ENCODE data around the gene SACS. TPM values are rescaled to one million over a fixed set of nuclear protein-coding genes. Genes with fewer than 3 reads are reported as not detected.
"Not testable (repeated sequence)": the region's sequence is repeated elsewhere in the genome, so short reads cannot be mapped to it uniquely, and the experiment has no call there.

The SACS gene
- polyA plus RNA-seq, 2 donors: 1.9 to 2.1 TPM

GRCh38 chr13:23421596-23421995, 11.9 kb downstream of the SACS start:
- H3K9me3 ChIP-seq (ENCODE audit: control insufficient read depth in 2 of 2, insufficient read depth in 1 of 2, low read depth in 1 of 2, low read length in 1 of 2): no peaks in the 10 kb centered on the region
- 94 to 95% methylated on average over 5 of the region's 5 CpGs for WGBS, 2 donors
- H3K27me3 ChIP-seq (ENCODE audit: control insufficient read depth in 1 of 2, insufficient read depth in 2 of 2, low read length in 2 of 2): no peaks in the 10 kb centered on the region
- H3K27ac ChIP-seq (ENCODE audit: low read depth in 2 of 2, low read length in 1 of 2): no peak overlapping the region
- H3K4me3 ChIP-seq (ENCODE audit: low read depth in 1 of 2, low read length in 2 of 2): no peak overlapping the region
- H3K4me1 ChIP-seq (ENCODE audit: control insufficient read depth in 2 of 2, insufficient read depth in 2 of 2, low read length in 1 of 2): no peaks in the 10 kb centered on the region
- H3K36me3 ChIP-seq (ENCODE audit: control insufficient read depth in 2 of 2, insufficient read depth in 2 of 2, low read length in 1 of 2): no peaks in the 10 kb centered on the region

GRCh38 chr13:23418776-23419683, 14.5 kb downstream of the SACS start:
- Histone ChIP-seq H3K27me3 (ENCODE audit: control insufficient read depth in 1 of 2, insufficient read depth in 2 of 2, low read length in 2 of 2) (no peaks in the 10 kb centered on the region), H3K36me3 (ENCODE audit: control insufficient read depth in 2 of 2, insufficient read depth in 2 of 2, low read length in 1 of 2) (no peaks in the 10 kb centered on the region), H3K4me3 (ENCODE audit: low read depth in 1 of 2, low read length in 2 of 2) (no peak overlapping the region), H3K4me1 (ENCODE audit: control insufficient read depth in 2 of 2, insufficient read depth in 2 of 2, low read length in 1 of 2) (no peaks in the 10 kb centered on the region), H3K9me3 (ENCODE audit: control insufficient read depth in 2 of 2, insufficient read depth in 1 of 2, low read depth in 1 of 2, low read length in 1 of 2) (no peaks in the 10 kb centered on the region), H3K27ac (ENCODE audit: low read depth in 2 of 2, low read length in 1 of 2) (no peak overlapping the region)
- 96 to 97% methylated on average over 33 of the region's 33 CpGs for WGBS, 2 donors

GRCh38 chr13:23414682-23415081, 18.8 kb downstream of the SACS start:
- 80 to 83% methylated on average over 2 of the region's 2 CpGs for WGBS, 2 donors
- Histone ChIP-seq H3K4me1 (ENCODE audit: control insufficient read depth in 2 of 2, insufficient read depth in 2 of 2, low read length in 1 of 2) (no peaks in the 10 kb centered on the region), H3K27me3 (ENCODE audit: control insufficient read depth in 1 of 2, insufficient read depth in 2 of 2, low read length in 2 of 2) (no peaks in the 10 kb centered on the region), H3K27ac (ENCODE audit: low read depth in 2 of 2, low read length in 1 of 2) (no peak overlapping the region), H3K4me3 (ENCODE audit: low read depth in 1 of 2, low read length in 2 of 2) (no peak overlapping the region), H3K36me3 (ENCODE audit: control insufficient read depth in 2 of 2, insufficient read depth in 2 of 2, low read length in 1 of 2) (no peaks in the 10 kb centered on the region), H3K9me3 (ENCODE audit: control insufficient read depth in 2 of 2, insufficient read depth in 1 of 2, low read depth in 1 of 2, low read length in 1 of 2) (no peaks in the 10 kb centered on the region)

- Histone ChIP-seq H3K27ac (ENCODE audit: low read depth in 2 of 2, low read length in 1 of 2) (no peak overlapping the region), H3K27me3 (ENCODE audit: control insufficient read depth in 1 of 2, insufficient read depth in 2 of 2, low read length in 2 of 2) (no peaks in the 10 kb centered on the region), H3K4me1 (ENCODE audit: control insufficient read depth in 2 of 2, insufficient read depth in 2 of 2, low read length in 1 of 2) (no peaks in the 10 kb centered on the region), H3K36me3 (ENCODE audit: control insufficient read depth in 2 of 2, insufficient read depth in 2 of 2, low read length in 1 of 2) (no peaks in the 10 kb centered on the region), H3K9me3 (ENCODE audit: control insufficient read depth in 2 of 2, insufficient read depth in 1 of 2, low read depth in 1 of 2, low read length in 1 of 2) (no peaks in the 10 kb centered on the region), H3K4me3 (ENCODE audit: low read depth in 1 of 2, low read length in 2 of 2) (no peak overlapping the region)
- WGBS, 2 donors: 88 to 93% methylated on average over 11 of the region's 11 CpGs
Measured at GRCh38 chr13:23411706-23412105, 21.8 kb downstream of the SACS start.

GRCh38 chr13:23411220-23411619, 22.3 kb downstream of the SACS start:
- Histone ChIP-seq H3K36me3 (ENCODE audit: control insufficient read depth in 2 of 2, insufficient read depth in 2 of 2, low read length in 1 of 2) (no peaks in the 10 kb centered on the region), H3K27me3 (ENCODE audit: control insufficient read depth in 1 of 2, insufficient read depth in 2 of 2, low read length in 2 of 2) (no peaks in the 10 kb centered on the region), H3K9me3 (ENCODE audit: control insufficient read depth in 2 of 2, insufficient read depth in 1 of 2, low read depth in 1 of 2, low read length in 1 of 2) (no peaks in the 10 kb centered on the region), H3K4me3 (ENCODE audit: low read depth in 1 of 2, low read length in 2 of 2) (no peak overlapping the region), H3K27ac (ENCODE audit: low read depth in 2 of 2, low read length in 1 of 2) (no peak overlapping the region), H3K4me1 (ENCODE audit: control insufficient read depth in 2 of 2, insufficient read depth in 2 of 2, low read length in 1 of 2) (no peaks in the 10 kb centered on the region)
- 63 to 68% methylated on average over 4 of the region's 4 CpGs for WGBS, 2 donors

- Histone ChIP-seq H3K36me3 (ENCODE audit: control insufficient read depth in 2 of 2, insufficient read depth in 2 of 2, low read length in 1 of 2) (no peaks in the 10 kb centered on the region), H3K27ac (ENCODE audit: low read depth in 2 of 2, low read length in 1 of 2) (no peak overlapping the region), H3K4me1 (ENCODE audit: control insufficient read depth in 2 of 2, insufficient read depth in 2 of 2, low read length in 1 of 2) (no peaks in the 10 kb centered on the region), H3K27me3 (ENCODE audit: control insufficient read depth in 1 of 2, insufficient read depth in 2 of 2, low read length in 2 of 2) (no peaks in the 10 kb centered on the region), H3K4me3 (ENCODE audit: low read depth in 1 of 2, low read length in 2 of 2) (no peak overlapping the region), H3K9me3 (ENCODE audit: control insufficient read depth in 2 of 2, insufficient read depth in 1 of 2, low read depth in 1 of 2, low read length in 1 of 2) (no peaks in the 10 kb centered on the region)
- whole genome bisulfite sequencing, 2 donors: 87 to 92% methylated on average over 5 of the region's 5 CpGs
Measured at GRCh38 chr13:23408026-23408425, 25.5 kb downstream of the SACS start.

GRCh38 chr13:23401156-23401555, 32.3 kb downstream of the SACS start:
- 90 to 93% methylated on average over 2 of the region's 2 CpGs for WGBS, 2 donors

GRCh38 chr13:23399347-23399746, 34.2 kb downstream of the SACS start:
- Histone ChIP-seq H3K4me1 (ENCODE audit: control insufficient read depth in 2 of 2, insufficient read depth in 2 of 2, low read length in 1 of 2) (no peaks in the 10 kb centered on the region), H3K27me3 (ENCODE audit: control insufficient read depth in 1 of 2, insufficient read depth in 2 of 2, low read length in 2 of 2) (no peaks in the 10 kb centered on the region), H3K4me3 (ENCODE audit: low read depth in 1 of 2, low read length in 2 of 2) (no peak overlapping the region), H3K36me3 (ENCODE audit: control insufficient read depth in 2 of 2, insufficient read depth in 2 of 2, low read length in 1 of 2) (no peaks in the 10 kb centered on the region), H3K9me3 (ENCODE audit: control insufficient read depth in 2 of 2, insufficient read depth in 1 of 2, low read depth in 1 of 2, low read length in 1 of 2) (no peaks in the 10 kb centered on the region), H3K27ac (ENCODE audit: low read depth in 2 of 2, low read length in 1 of 2) (no peak overlapping the region)
- WGBS, 2 donors: 69% methylated on average over 6 of the region's 6 CpGs

More at GRCh38 chr13:23401156-23401555, 32.3 kb downstream of the SACS start:
- not testable (repeated sequence) for H3K27me3 ChIP-seq (ENCODE audit: control insufficient read depth in 1 of 2, insufficient read depth in 2 of 2, low read length in 2 of 2); H3K4me3 ChIP-seq (ENCODE audit: low read depth in 1 of 2, low read length in 2 of 2); H3K9me3 ChIP-seq (ENCODE audit: control insufficient read depth in 2 of 2, insufficient read depth in 1 of 2, low read depth in 1 of 2, low read length in 1 of 2); H3K4me1 ChIP-seq (ENCODE audit: control insufficient read depth in 2 of 2, insufficient read depth in 2 of 2, low read length in 1 of 2); H3K36me3 ChIP-seq (ENCODE audit: control insufficient read depth in 2 of 2, insufficient read depth in 2 of 2, low read length in 1 of 2); H3K27ac ChIP-seq (ENCODE audit: low read depth in 2 of 2, low read length in 1 of 2)

GRCh38 chr13:23394821-23395220, 38.7 kb downstream of the SACS start:
- H3K9me3 ChIP-seq (ENCODE audit: control insufficient read depth in 2 of 2, insufficient read depth in 1 of 2, low read depth in 1 of 2, low read length in 1 of 2): no peaks in the 10 kb centered on the region
- H3K27ac ChIP-seq (ENCODE audit: low read depth in 2 of 2, low read length in 1 of 2): no peak overlapping the region
- no peaks in the 10 kb centered on the region for H3K27me3 ChIP-seq (ENCODE audit: control insufficient read depth in 1 of 2, insufficient read depth in 2 of 2, low read length in 2 of 2)
- H3K36me3 ChIP-seq (ENCODE audit: control insufficient read depth in 2 of 2, insufficient read depth in 2 of 2, low read length in 1 of 2): no peaks in the 10 kb centered on the region
- no peak overlapping the region for H3K4me3 ChIP-seq (ENCODE audit: low read depth in 1 of 2, low read length in 2 of 2)
- peaks cover 0 to 2% of the 10 kb centered on the region in 2 donors for H3K4me1 ChIP-seq (ENCODE audit: control insufficient read depth in 2 of 2, insufficient read depth in 2 of 2, low read length in 1 of 2)
- 91% methylated on average over 4 of the region's 4 CpGs for WGBS, 2 donors
